Esophagus squamous epithelium (tissue), 4 donors: ENCODE data around the gene APBB1.

Experiments
- POLR2A ChIP-seq, 4 donors: fragments of 450-650 bp; IDR thresholded peaks; one replicate each; pipeline ENCODE4 v1.6.1; 2017; ENCODE audit warnings: antibody characterized with exemption in 4 of 4, mild to moderate bottlenecking in 4 of 4, moderate library complexity in 3 of 4
- TF ChIP-seq, protein P1 (sequence below), 6 experiments: fragments of 450-650 bp in 4 of 6; fragments of 200-600 bp in 2 of 6; sonication (generic) in 2 of 6; IDR thresholded peaks; one replicate each; pipeline ENCODE4 v1.5.1; 2016 to 2019; ENCODE audit warnings: antibody characterized with exemption in 6 of 6, mild to moderate bottlenecking in 4 of 6, moderate library complexity in 4 of 6

DNA sequence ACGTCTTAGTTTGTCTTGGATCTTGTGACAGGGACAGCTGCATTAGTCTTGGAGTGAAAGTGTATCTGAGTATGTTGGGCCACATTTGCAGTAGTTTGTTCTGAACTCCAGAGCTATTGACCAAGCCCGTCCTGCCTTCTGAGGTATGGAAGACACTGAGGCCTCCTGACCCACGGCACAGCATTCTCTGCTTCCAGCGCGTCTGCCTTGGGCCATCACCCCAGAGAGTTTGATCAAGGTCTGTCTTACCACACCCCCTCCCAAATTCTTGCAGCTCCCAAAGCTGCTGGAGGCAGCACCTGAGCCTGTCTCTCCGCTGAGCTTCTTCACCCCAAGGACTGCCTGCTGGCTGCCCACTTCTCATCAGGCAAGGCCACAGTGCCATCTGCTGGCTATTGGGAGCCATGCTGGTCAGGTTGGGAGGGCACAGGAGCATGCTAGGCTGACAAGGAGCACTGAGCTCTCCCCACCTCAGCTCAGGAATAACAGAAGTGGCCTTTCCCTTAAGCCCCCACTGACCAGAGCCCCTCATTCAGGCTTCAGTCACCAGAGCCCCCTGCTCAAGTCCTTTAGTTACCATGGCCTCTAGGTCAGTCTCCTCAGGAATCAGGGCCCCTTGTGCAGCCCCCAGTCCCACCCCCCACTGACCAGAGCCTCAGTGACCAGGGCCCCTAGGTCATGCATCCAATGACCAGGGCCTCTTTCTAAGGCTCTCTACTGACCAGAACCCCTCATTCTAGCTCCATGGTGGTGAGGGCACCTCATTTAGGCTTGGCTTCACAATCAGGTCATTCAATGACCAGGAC lies 55.8 kb downstream of the APBB1 start:
- TF ChIP-seq, protein P1, sequence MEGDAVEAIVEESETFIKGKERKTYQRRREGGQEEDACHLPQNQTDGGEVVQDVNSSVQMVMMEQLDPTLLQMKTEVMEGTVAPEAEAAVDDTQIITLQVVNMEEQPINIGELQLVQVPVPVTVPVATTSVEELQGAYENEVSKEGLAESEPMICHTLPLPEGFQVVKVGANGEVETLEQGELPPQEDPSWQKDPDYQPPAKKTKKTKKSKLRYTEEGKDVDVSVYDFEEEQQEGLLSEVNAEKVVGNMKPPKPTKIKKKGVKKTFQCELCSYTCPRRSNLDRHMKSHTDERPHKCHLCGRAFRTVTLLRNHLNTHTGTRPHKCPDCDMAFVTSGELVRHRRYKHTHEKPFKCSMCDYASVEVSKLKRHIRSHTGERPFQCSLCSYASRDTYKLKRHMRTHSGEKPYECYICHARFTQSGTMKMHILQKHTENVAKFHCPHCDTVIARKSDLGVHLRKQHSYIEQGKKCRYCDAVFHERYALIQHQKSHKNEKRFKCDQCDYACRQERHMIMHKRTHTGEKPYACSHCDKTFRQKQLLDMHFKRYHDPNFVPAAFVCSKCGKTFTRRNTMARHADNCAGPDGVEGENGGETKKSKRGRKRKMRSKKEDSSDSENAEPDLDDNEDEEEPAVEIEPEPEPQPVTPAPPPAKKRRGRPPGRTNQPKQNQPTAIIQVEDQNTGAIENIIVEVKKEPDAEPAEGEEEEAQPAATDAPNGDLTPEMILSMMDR (IDR thresholded peaks at IDR 0.05), result peak; percentile 60 to 82 (median 72)
- TF ChIP-seq POLR2A (IDR thresholded peaks at IDR 0.05), result no peak
